GM19372 (cell line): ENCODE results near the gene CDC14B.

Experiments
- ATAC-seq: cut with Tn5 transposase; IDR thresholded peaks from one replicate; pipeline ENCODE4 v1.9.1; 2021; ENCODE audit warnings: mild to moderate bottlenecking, low read depth, moderate library complexity; ENCODE audit not compliant: unreplicated experiment

CDC14B gene

GRCh38 chr9:96457266-96457665 is 162.4 kb downstream of the CDC14B start:
- no peak for ATAC-seq

GRCh38 chr9:96453625-96454024 is 166.0 kb downstream of the CDC14B start:
- ATAC-seq: no peak

GRCh38 chr9:96450613-96451528 is 168.8 kb downstream of the CDC14B start:
- no peak for ATAC-seq
